A549 (cell line): ENCODE data around the gene PAXX. TPM values are rescaled to one million over a fixed set of nuclear protein-coding genes. Genes with fewer than 3 reads are reported as not detected.

Source experiments
- ATAC-seq, 2 experiments: fragments of 200-7000 bp in 1 of 2; fragments of >200 bp in 1 of 2; cut with Nextera tagmentation in 1 of 2; cut with Tn5 transposase in 1 of 2; 3 replicates each; pipeline versions ENCODE4 v1.8.0 to v1.9.1; 2018 to 2020; ENCODE audit warnings: mild to moderate bottlenecking in 1 of 2, moderate library complexity in 1 of 2
- CTCF ChIA-PET: fragments of 300-600 bp; sonication (Branson Sonifier 250); formaldehyde crosslinking; extraction: SDS; loops from one replicate; lab custom pipeline; 2021; ENCODE audit warnings: antibody characterized with exemption, inconsistent platforms; lab: Yijun Ruan, JAX
- POLR2A ChIA-PET: fragments of 350-600 bp; formaldehyde crosslinking; extraction: SDS; loops from one replicate; lab custom pipeline; 2021; ENCODE audit warnings: antibody characterized with exemption, inconsistent platforms; lab: Yijun Ruan, JAX
- DNase-seq, 2 experiments: peaks; one replicate each; pipeline versions ENCODE4 v3.0.0 to v3.0.0-alpha.2; 2011 to 2016; ENCODE audit warnings: low read depth in 1 of 2, low spot score in 1 of 2
- FAIRE-seq: peaks from 2 replicates; lab custom pipeline; 2011; peaks lifted over from hg19 to GRCh38; lab: Jason Lieb, UNC
- H3K27ac ChIP-seq, 2 experiments: fragments of >200 bp; sonication (Bioruptor Twin); formaldehyde crosslinking; 3 replicates each; pipeline ENCODE4 v1.5.1; 2016 to 2017
- H3K4me1 ChIP-seq: fragments of >200 bp; sonication (Bioruptor Twin); formaldehyde crosslinking; 3 replicates; pipeline ENCODE4 v1.6.1; 2016
- H3K4me2 ChIP-seq: fragments of >200 bp; sonication (Bioruptor Twin); formaldehyde crosslinking; 3 replicates; pipeline ENCODE4 v1.6.1; 2016
- H3K4me3 ChIP-seq: fragments of >200 bp; sonication (Bioruptor Twin); formaldehyde crosslinking; 3 replicates; pipeline ENCODE4 v1.5.1; 2016
- H3K9me3 ChIP-seq: fragments of >200 bp; sonication (Bioruptor Twin); formaldehyde crosslinking; 3 replicates; pipeline ENCODE4 v1.6.1; 2016
- CBX8 ChIP-seq: fragments of 200-600 bp; sonication (generic); IDR thresholded peaks from 2 replicates; pipeline ENCODE4 v1.6.1; 2016
- FOSB ChIP-seq: fragments of 250-450 bp; sonication (Bioruptor Pico); IDR thresholded peaks from 2 replicates; pipeline ENCODE4 v1.5.0; 2020; ENCODE audit warnings: mild to moderate bottlenecking, moderate library complexity
- FOSL2 ChIP-seq, 2 experiments: fragments of 450-650 bp in 1 of 2; fragments of >200 bp in 1 of 2; sonication (Bioruptor Twin) in 1 of 2; formaldehyde crosslinking; IDR thresholded peaks; 2 replicates each; pipeline versions ENCODE4 v1.5.0 to v1.6.1; 2016 to 2020; ENCODE audit warnings: mild to moderate bottlenecking in 1 of 2, moderate library complexity in 1 of 2
- FOXS1 ChIP-seq: fragments of 250-450 bp; sonication (Bioruptor Pico); IDR thresholded peaks from 2 replicates; pipeline ENCODE4 v1.5.0; 2020; ENCODE audit warnings: mild to moderate bottlenecking, moderate library complexity
- HES2 ChIP-seq: fragments of >200 bp; sonication (Bioruptor Twin); formaldehyde crosslinking; IDR thresholded peaks from 2 replicates; pipeline ENCODE4 v1.6.1; 2016
- HEYL ChIP-seq: fragments of 250-450 bp; sonication (Bioruptor Pico); IDR thresholded peaks from 2 replicates; pipeline ENCODE4 v1.8.0; 2021; ENCODE audit warnings: mild to moderate bottlenecking, moderate library complexity
- HOXA7 ChIP-seq: fragments of 250-450 bp; sonication (Bioruptor Pico); IDR thresholded peaks from 2 replicates; pipeline ENCODE4 v1.5.0; 2020; ENCODE audit warnings: mild to moderate bottlenecking, moderate library complexity
- HOXB13 ChIP-seq: fragments of 250-450 bp; sonication (Bioruptor Pico); IDR thresholded peaks from 2 replicates; pipeline ENCODE4 v1.5.0; 2020; ENCODE audit warnings: low read depth, mild to moderate bottlenecking, moderate library complexity
- HOXB5 ChIP-seq: fragments of 250-450 bp; sonication (Bioruptor Pico); IDR thresholded peaks from 2 replicates; pipeline ENCODE4 v1.5.0; 2020; ENCODE audit warnings: mild to moderate bottlenecking, moderate library complexity
- JUN ChIP-seq, 2 experiments: fragments of >200 bp; sonication (Bioruptor Twin); formaldehyde crosslinking; IDR thresholded peaks; 2 replicates in 1 of 2; 3 replicates in 1 of 2; pipeline ENCODE4 v1.6.1; 2016 to 2017
- MAFK ChIP-seq: fragments of 450-650 bp; IDR thresholded peaks from 2 replicates; pipeline ENCODE4 v1.6.1; 2014; ENCODE audit not compliant: partially characterized antibody
- PBX3 ChIP-seq: IDR thresholded peaks from 2 replicates; pipeline ENCODE4 v1.6.1; 2012
- PHF8 ChIP-seq: fragments of 200-600 bp; sonication (generic); IDR thresholded peaks from 2 replicates; pipeline ENCODE4 v1.6.1; 2016; ENCODE audit warnings: low read depth, mild to moderate bottlenecking, antibody characterized with exemption, moderate library complexity, borderline replicate concordance
- POLR2A ChIP-seq: IDR thresholded peaks from 2 replicates; pipeline ENCODE4 v1.6.1; 2012; ENCODE audit warnings: mild to moderate bottlenecking, low read length
- RCOR1 ChIP-seq: fragments of 150-350 bp; IDR thresholded peaks from 2 replicates; pipeline ENCODE4 v1.6.1; 2014; ENCODE audit warnings: antibody characterized with exemption, low read length, low read depth
- REST ChIP-seq: fragments of 200-600 bp; sonication (generic); IDR thresholded peaks from 2 replicates; pipeline ENCODE4 v1.6.1; 2016; ENCODE audit warnings: antibody characterized with exemption, mild to moderate bottlenecking, moderate library complexity
- RNF2 ChIP-seq: fragments of 200-600 bp; sonication (generic); IDR thresholded peaks from 2 replicates; pipeline ENCODE4 v1.6.1; 2016; ENCODE audit warnings: low read depth, mild to moderate bottlenecking, antibody characterized with exemption, moderate library complexity, borderline replicate concordance
- SMC3 ChIP-seq: fragments of >200 bp; sonication (Bioruptor Twin); formaldehyde crosslinking; IDR thresholded peaks from 3 replicates; pipeline ENCODE4 v1.6.1; 2018; ENCODE audit warnings: inconsistent platforms
- SREBF2 ChIP-seq: fragments of 450-650 bp; IDR thresholded peaks from 2 replicates; pipeline ENCODE4 v1.6.1; 2014; ENCODE audit warnings: mild to moderate bottlenecking, moderate library complexity
- TP53 ChIP-seq: fragments of 250-450 bp; sonication (Bioruptor Pico); IDR thresholded peaks from 2 replicates; pipeline ENCODE4 v1.5.0; 2021; ENCODE audit warnings: mild to moderate bottlenecking, moderate library complexity
- ZFP36 ChIP-seq: fragments of 450-650 bp; IDR thresholded peaks from 2 replicates; pipeline ENCODE4 v1.6.1; 2014; ENCODE audit warnings: borderline replicate concordance; ENCODE audit not compliant: partially characterized antibody
- ZNF302 ChIP-seq: fragments of 250-450 bp; sonication (Bioruptor Pico); IDR thresholded peaks from 2 replicates; pipeline ENCODE4 v1.9.0; 2021; ENCODE audit warnings: inconsistent platforms, mild to moderate bottlenecking, moderate library complexity
- WGBS: methylation state at CpG from one replicate; pipeline ENCODE4 v1.1.6; 2017; ENCODE audit errors: missing lambda C conversion rate; 5-methylcytosine and 5-hydroxymethylcytosine counted together
- polyA plus RNA-seq, 4 experiments: library from polyadenylated mRNA; depleted of rRNA in 3 of 4; stranded (reverse); fragments of >200 nt; fragmentation: RNase III in 1 of 4; extraction: RNeasy Plus Mini Kit Qiagen cat#74134 plus additional on column Dnase treatment in 1 of 4; gene quantifications; 2 replicates in 3 of 4; 3 replicates in 1 of 4; pipeline ENCODE4 v1.2.3, GENCODE V29; 2011 to 2017
- TF ChIP-seq, protein P1 (sequence below): fragments of 150-350 bp; IDR thresholded peaks from 2 replicates; pipeline ENCODE4 v1.6.1; 2014; ENCODE audit warnings: low read depth, mild to moderate bottlenecking, low read length
- TF ChIP-seq, protein P2 (sequence below): fragments of >200 bp; sonication (Bioruptor Twin); formaldehyde crosslinking; IDR thresholded peaks from 3 replicates; pipeline ENCODE4 v1.6.1; 2016

PAXX gene
- polyA plus RNA-seq, 2 of the 4 experiments (the other 2 are of a cell fraction) = 15.6 to 53.2 TPM

DNA sequence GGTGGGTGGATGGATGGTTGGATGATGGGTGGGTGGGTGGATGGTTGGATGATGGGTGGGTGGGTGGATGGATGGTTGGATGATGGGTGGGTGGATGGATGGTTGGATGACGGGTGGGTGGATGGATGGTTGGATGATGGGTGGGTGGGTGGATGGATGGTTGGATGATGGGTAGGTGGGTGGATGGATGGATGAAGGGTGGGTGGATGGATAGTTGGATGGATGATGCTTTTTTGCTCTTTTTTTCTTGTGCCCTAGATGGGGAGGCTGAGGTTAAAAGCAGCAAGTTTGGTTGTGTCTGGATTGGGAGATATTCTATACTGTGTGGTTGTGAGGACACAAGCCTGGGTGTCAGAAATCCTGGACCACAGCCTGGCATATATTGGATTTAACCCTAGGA, 34.8 kb upstream of the PAXX start:
- no peak overlapping the region for H3K4me3 ChIP-seq
- H3K4me1 ChIP-seq = no peaks in the 10 kb centered on the region
- WGBS = no CpG with 5 or more reads among the region's 1 CpG
- no peak overlapping the region for H3K4me2 ChIP-seq
- TF ChIP-seq REST (no peak), ZNF302 (no peak), RCOR1 (no peak), TP53 (no peak), SREBF2 (no peak), FOXS1 (CRISPR knock-in tag) (no peak), PHF8 (no peak)
- TF ChIP-seq, protein P1, sequence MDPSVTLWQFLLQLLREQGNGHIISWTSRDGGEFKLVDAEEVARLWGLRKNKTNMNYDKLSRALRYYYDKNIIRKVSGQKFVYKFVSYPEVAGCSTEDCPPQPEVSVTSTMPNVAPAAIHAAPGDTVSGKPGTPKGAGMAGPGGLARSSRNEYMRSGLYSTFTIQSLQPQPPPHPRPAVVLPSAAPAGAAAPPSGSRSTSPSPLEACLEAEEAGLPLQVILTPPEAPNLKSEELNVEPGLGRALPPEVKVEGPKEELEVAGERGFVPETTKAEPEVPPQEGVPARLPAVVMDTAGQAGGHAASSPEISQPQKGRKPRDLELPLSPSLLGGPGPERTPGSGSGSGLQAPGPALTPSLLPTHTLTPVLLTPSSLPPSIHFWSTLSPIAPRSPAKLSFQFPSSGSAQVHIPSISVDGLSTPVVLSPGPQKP = no peak
- ChIA-PET CTCF (no interaction called here), POLR2A (interaction anchor here (1.3 kb wide), 1 partner anchor 8 kb away, joined by 3 read pairs; no protein-coding TSS in a partner anchor)
- FAIRE-seq (no peak), DNase-seq (no peak), ATAC-seq (no peak)
- no peaks in the 10 kb centered on the region for H3K9me3 ChIP-seq
- no peak overlapping the region for H3K27ac ChIP-seq

- FAIRE-seq (no peak), DNase-seq (no peak), ATAC-seq (no peak)
- TF ChIP-seq SMC3 (no peak), TP53 (no peak), CBX8 (no peak), ZNF302 (no peak), HOXB13 (CRISPR knock-in tag) (no peak), FOSB (CRISPR knock-in tag) (no peak), PBX3 (no peak)
- TF ChIP-seq, protein P2, sequence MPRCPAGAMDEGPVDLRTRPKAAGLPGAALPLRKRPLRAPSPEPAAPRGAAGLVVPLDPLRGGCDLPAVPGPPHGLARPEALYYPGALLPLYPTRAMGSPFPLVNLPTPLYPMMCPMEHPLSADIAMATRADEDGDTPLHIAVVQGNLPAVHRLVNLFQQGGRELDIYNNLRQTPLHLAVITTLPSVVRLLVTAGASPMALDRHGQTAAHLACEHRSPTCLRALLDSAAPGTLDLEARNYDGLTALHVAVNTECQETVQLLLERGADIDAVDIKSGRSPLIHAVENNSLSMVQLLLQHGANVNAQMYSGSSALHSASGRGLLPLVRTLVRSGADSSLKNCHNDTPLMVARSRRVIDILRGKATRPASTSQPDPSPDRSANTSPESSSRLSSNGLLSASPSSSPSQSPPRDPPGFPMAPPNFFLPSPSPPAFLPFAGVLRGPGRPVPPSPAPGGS = no peak
- Histone ChIP-seq H3K9me3 (no peaks in the 10 kb centered on the region), H3K27ac (no peak overlapping the region), H3K4me2 (no peak overlapping the region), H3K4me3 (no peak overlapping the region), H3K4me1 (no peaks in the 10 kb centered on the region)
- CTCF ChIA-PET = interaction anchor here (0.8 kb wide), 1 partner anchor 77 kb away, joined by 3 read pairs; no protein-coding TSS in a partner anchor
- 74% methylated on average over 4 of the region's 6 CpGs for WGBS
- POLR2A ChIA-PET = interaction anchor here (1.3 kb wide), 1 partner anchor 8 kb away, joined by 3 read pairs; no protein-coding TSS in a partner anchor
Observed at GRCh38 chr9:136957901-136958300, 34.3 kb upstream of the PAXX start.

DNA sequence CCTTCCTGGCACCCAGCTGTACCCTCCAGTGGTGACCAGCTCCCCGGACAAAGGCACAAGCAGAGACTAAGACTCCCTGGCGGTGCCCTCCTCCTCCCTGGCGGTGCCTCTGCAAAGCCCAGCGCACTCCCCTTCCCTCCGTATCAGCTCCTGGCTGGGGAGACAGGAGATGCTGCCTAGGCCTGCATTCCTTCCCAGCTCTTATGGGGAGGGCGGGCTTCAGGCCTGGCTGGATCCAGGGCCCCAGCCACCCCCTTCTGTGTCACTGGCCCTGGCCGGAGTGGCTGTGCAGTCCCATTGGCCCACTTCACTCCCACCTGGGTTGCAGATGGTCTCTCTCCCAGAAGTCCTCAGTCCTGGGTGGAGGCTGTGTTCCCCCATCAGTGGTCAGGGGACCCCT, 33.7 kb upstream of the PAXX start:
- Histone ChIP-seq H3K9me3 (no peaks in the 10 kb centered on the region), H3K27ac (no peak overlapping the region), H3K4me2 (no peak overlapping the region), H3K4me1 (no peaks in the 10 kb centered on the region), H3K4me3 (no peak overlapping the region)
- FAIRE-seq (no peak), DNase-seq (no peak), ATAC-seq (no peak)
- ChIA-PET POLR2A (interaction anchor here (1.3 kb wide), 1 partner anchor 9 kb away, joined by 3 read pairs; no protein-coding TSS in a partner anchor), CTCF (interaction anchor here (0.8 kb wide), 1 partner anchor 77 kb away, joined by 3 read pairs; no protein-coding TSS in a partner anchor)
- 81% methylated on average over 7 of the region's 7 CpGs for WGBS
- TF ChIP-seq POLR2A (no peak), ZFP36 (no peak), HEYL (CRISPR knock-in tag) (no peak), HES2 (no peak), JUN (IDR thresholded peaks at IDR 0.05) (no peak), FOSL2 (IDR thresholded peaks at IDR 0.05) (no peak), FOSL2 (CRISPR knock-in tag; IDR thresholded peaks at IDR 0.05) (no peak), HOXA7 (no peak), MAFK (no peak), TP53 (no peak), RNF2 (no peak), HOXB5 (no peak)
